ENCODE measurements around the gene ATP8A2. TPM values are rescaled to one million over a fixed set of nuclear protein-coding genes. Genes with fewer than 3 reads are reported as not detected.

The ATP8A2 gene
- total RNA-seq, 1 donor from 2014 or later, result 1.9 TPM

- Histone ChIP-seq H3K9me3 (no peaks in the 10 kb centered on the region), H3K36me3 (no peaks in the 10 kb centered on the region), H3K27ac (no peak overlapping the region), H3K27me3 (no peaks in the 10 kb centered on the region), H3K4me3 (no peak overlapping the region), H3K4me1 (peaks cover 6% of the 10 kb centered on the region)
- no peak for DNase-seq
- intact Hi-C loops (cut with DNase I), result no loop called here
- ATAC-seq, result peak; percentile 79
- no peak for TF ChIP-seq CTCF (IDR thresholded peaks at IDR 0.05)
Measured at GRCh38 chr13:25847635-25848626, 476.2 kb downstream of the ATP8A2 start.

DNA sequence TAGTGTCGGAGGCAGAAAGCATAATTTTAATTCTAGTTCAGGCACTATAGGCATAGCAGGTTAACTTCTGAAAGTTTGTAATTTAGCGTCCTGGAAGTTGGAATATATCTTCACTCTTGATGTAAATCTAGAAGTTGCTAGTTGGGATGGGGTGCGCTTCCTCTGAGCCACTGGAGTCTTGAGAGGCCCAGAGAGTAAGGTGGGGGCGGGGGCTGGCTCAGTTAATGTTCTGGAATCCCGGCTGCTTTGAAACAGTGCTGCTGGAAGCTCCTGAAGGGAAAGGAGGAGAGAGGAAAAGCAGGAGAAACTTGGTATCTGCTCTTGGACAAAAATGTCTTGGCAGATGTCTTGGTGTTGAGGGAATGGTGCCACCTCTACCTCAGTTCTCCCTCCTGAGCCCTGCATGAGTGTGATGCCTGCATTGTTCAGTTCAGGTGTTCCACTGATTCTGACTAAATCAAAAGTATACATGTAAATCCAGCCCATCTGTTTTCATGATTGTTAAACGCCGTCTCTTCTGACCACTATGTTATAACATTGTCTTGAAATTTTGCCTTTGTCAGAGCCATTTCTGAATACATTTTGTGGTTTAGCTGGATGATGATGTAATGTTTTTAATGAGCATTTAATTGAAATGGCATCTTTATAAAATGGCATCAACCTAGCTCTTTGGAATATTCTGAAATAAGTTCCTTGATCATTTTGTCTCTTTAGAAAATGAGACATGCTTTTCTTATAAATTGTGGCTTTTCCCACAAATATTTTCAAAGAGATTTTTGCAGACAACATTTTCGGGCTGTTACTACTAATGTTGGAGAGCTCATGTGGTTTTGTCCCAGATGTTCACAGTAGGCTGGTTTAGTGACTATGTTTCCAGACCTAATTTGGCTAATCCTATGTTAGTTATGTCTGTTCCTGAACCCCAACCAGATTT, 477.3 kb downstream of the ATP8A2 start:
- no peak for TF ChIP-seq CTCF (IDR thresholded peaks at IDR 0.05)
- Histone ChIP-seq H3K4me1 (peaks cover 6% of the 10 kb centered on the region), H3K9me3 (no peaks in the 10 kb centered on the region), H3K27ac (no peak overlapping the region), H3K36me3 (no peaks in the 10 kb centered on the region), H3K27me3 (no peaks in the 10 kb centered on the region), H3K4me3 (no peak overlapping the region)
- DNase-seq (no peak), ATAC-seq (no peak)
- intact Hi-C loops (cut with DNase I), result no loop called here

DNA sequence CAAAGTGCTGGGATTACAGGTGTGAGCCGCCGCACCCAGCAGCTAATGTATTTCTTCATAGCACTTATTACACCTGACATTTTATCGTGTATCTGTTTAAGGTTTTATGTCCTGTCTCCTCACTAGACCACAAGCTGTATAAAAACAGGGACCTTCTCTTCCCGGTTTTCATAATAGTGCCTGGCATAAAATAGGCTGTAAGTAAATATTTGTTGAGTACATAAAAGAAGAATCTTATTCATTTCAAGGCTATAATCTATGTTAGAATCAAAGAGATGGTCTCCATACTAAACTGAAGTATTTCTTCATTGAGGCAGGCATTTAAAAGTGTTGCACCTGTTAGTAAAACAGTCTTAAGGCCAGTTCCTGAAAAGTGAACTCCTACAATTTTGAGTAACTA, 486.1 kb downstream of the ATP8A2 start:
- H3K27me3 ChIP-seq, result no peaks in the 10 kb centered on the region
- TF ChIP-seq CTCF (IDR thresholded peaks at IDR 0.05), result no peak
- H3K4me3 ChIP-seq, result no peak overlapping the region
- DNase-seq (no peak), ATAC-seq (no peak)
- no peaks in the 10 kb centered on the region for H3K9me3 ChIP-seq
- no peaks in the 10 kb centered on the region for H3K36me3 ChIP-seq
- intact Hi-C loops (cut with DNase I), result no loop called here
- H3K4me1 ChIP-seq, result no peaks in the 10 kb centered on the region
- H3K27ac ChIP-seq, result no peak overlapping the region

DNA sequence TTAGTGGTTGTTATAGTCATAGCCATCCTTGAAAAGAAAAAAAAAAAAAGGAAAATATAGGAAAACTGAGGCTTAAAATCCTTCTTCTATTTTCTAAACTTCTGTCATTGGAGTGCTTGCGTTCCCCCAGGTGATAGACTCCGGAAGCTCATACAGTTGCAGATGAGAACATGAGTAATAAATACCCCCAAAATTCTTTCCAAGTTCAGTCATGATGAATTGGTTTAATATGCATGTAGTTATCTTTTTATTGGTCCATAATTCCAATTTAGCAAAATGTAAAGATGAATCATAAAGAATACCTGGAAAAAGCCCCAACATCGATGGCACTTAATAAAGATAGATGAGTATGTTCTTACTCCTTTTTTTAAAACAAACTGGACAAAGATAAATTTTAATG, 487.8 kb downstream of the ATP8A2 start:
- H3K4me1 ChIP-seq, result no peaks in the 10 kb centered on the region
- no peaks in the 10 kb centered on the region for H3K27me3 ChIP-seq
- H3K4me3 ChIP-seq, result no peak overlapping the region
- H3K9me3 ChIP-seq, result no peaks in the 10 kb centered on the region
- intact Hi-C loops (cut with DNase I), result no loop called here
- H3K36me3 ChIP-seq, result no peaks in the 10 kb centered on the region
- DNase-seq, result no peak
- H3K27ac ChIP-seq, result no peak overlapping the region
- ATAC-seq, result no peak
- no peak for TF ChIP-seq CTCF (IDR thresholded peaks at IDR 0.05)

GRCh38 chr13:25860265-25860664, 488.5 kb downstream of the ATP8A2 start:
- TF ChIP-seq CTCF (IDR thresholded peaks at IDR 0.05), result no peak
- Histone ChIP-seq H3K4me3 (no peak overlapping the region), H3K4me1 (no peaks in the 10 kb centered on the region), H3K27me3 (no peaks in the 10 kb centered on the region), H3K36me3 (no peaks in the 10 kb centered on the region), H3K27ac (no peak overlapping the region), H3K9me3 (no peaks in the 10 kb centered on the region)
- ATAC-seq, result no peak
- no peak for DNase-seq
- intact Hi-C loops (cut with DNase I), result no loop called here

All from upper lobe of right lung (tissue), 1 donor.